Measurements from ENCODE around the gene CRMP1.
"Not testable (repeated sequence)": the region's sequence is repeated elsewhere in the genome, so short reads cannot be mapped to it uniquely, and the experiment has no call there.

The CRMP1 gene

GRCh38 chr4:5858020-5858769 is 34.7 kb downstream of the CRMP1 start:
- no peak overlapping the region for H3K27ac ChIP-seq
- no peak for TF ChIP-seq CTCF (IDR thresholded peaks at IDR 0.05)
- no peak for DNase-seq (ENCODE audit: low spot score)
- H3K4me3 ChIP-seq = no peak overlapping the region

DNA sequence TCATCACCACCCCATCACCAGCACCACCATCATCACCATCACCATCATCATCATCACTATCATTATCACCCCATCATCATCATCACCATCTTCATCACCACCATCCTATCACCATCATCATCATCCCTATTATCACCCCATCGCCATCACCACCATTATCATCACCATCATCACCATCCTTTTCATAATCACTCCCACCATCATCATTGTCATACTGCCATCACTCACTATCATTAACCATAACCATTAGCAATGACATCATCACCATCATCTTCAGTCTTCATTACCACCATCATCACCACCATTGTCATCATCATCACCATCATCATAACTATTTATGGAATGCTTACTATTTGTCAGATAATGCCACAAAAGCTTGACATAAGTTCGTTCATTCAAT is 35.7 kb downstream of the CRMP1 start:
- Histone ChIP-seq H3K4me3 (no peak overlapping the region), H3K27ac (no peak overlapping the region)
- DNase-seq (ENCODE audit: low spot score) = no peak
- TF ChIP-seq CTCF (IDR thresholded peaks at IDR 0.05) = no peak

- H3K27ac ChIP-seq; H3K4me3 ChIP-seq; DNase-seq (ENCODE audit: low spot score): not testable (repeated sequence)
Measured at GRCh38 chr4:5856362-5856761, 36.5 kb downstream of the CRMP1 start.

DNA sequence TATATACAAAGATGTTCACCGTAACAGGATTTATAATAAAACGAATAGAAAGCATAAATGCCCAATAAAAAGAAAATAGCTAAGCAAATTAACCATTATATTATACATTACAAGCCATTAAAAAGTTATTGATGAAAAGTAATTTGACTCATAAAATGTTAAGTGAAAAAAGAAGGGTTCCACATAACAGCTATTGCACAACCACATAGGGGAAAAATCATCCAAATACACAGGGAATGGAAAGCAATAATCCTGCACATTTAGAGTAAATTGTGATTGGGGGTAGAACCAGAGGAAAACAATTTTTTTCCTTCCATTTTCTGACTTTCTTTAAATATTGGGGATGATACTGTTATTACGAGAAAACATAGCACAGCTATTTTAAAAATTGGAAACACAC is 38.0 kb downstream of the CRMP1 start:
- TF ChIP-seq CTCF (IDR thresholded peaks at IDR 0.05) = no peak
- H3K27ac ChIP-seq = no peak overlapping the region
- no peak overlapping the region for H3K4me3 ChIP-seq
- no peak for DNase-seq (ENCODE audit: low spot score)

GRCh38 chr4:5852523-5853202 is 40.2 kb downstream of the CRMP1 start:
- no peak for TF ChIP-seq CTCF (IDR thresholded peaks at IDR 0.05)
- Histone ChIP-seq H3K27ac (no peak overlapping the region), H3K4me3 (no peak overlapping the region)
- DNase-seq (ENCODE audit: low spot score) = no peak

GRCh38 chr4:5851637-5852301 is 41.1 kb downstream of the CRMP1 start:
- no peak for DNase-seq (ENCODE audit: low spot score)
- H3K4me3 ChIP-seq = no peak overlapping the region
- no peak overlapping the region for H3K27ac ChIP-seq
- no peak for TF ChIP-seq CTCF (IDR thresholded peaks at IDR 0.05)

- Histone ChIP-seq H3K27ac (no peak overlapping the region), H3K4me3 (no peak overlapping the region)
- DNase-seq (ENCODE audit: low spot score) = no peak
- TF ChIP-seq CTCF (IDR thresholded peaks at IDR 0.05) = no peak
Measured at GRCh38 chr4:5845035-5845905, 47.6 kb downstream of the CRMP1 start.
